GM12892 (cell line): Measurements from ENCODE around the gene CDS1.

ENCODE experiments used
- POLR2A ChIP-seq: IDR thresholded peaks from 2 replicates; pipeline ENCODE4 v1.6.1; 2011; ENCODE audit warnings: low read depth, low read length, control low read depth
- POLR2AphosphoS5 ChIP-seq: IDR thresholded peaks from 2 replicates; pipeline ENCODE4 v1.6.1; 2011; ENCODE audit warnings: low read depth, low read length, control low read depth
- TAF1 ChIP-seq: IDR thresholded peaks from 2 replicates; pipeline ENCODE4 v1.6.1; 2011; ENCODE audit warnings: low read depth, mild to moderate bottlenecking, control low read depth, low read length, borderline replicate concordance

DNA sequence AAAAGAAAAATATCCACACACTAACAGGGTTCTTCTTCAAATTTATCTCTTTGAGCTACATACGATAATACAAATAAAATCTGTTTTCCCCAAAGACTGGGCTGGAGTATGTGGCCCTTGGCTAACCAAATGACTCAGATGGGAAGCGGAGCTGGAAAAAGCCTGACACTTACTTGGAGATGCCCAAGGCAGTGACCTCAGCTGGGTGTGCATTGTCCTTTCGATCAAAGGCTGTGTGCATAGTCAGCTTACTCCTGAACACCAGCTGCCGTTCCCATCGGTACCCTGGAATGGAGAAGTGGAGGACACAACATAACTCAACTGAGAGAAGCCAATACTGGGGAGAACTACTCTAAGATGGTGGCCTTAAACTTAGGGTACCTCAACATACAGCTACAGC is 95.1 kb downstream of the CDS1 start:
- TF ChIP-seq POLR2A = no peak
- no peak for TF ChIP-seq TAF1
- TF ChIP-seq POLR2AphosphoS5 = no peak
